Liver (tissue), 3 donors: ENCODE data around the gene CCKAR.

ENCODE experiments used
- ATF3 ChIP-seq: IDR thresholded peaks from 2 replicates; pipeline ENCODE4 v1.6.1; 2016; ENCODE audit warnings: antibody characterized with exemption
- CTCF ChIP-seq: fragments of 150-350 bp; IDR thresholded peaks from 2 replicates; pipeline ENCODE4 v1.5.1; 2017; ENCODE audit warnings: improper control_type of control experiment, low read depth, low read length; ENCODE audit not compliant: missing input control
- MAX ChIP-seq: IDR thresholded peaks from 2 replicates; pipeline ENCODE4 v1.6.1; 2016; ENCODE audit warnings: antibody characterized with exemption
- RAD21 ChIP-seq, 2 donors: IDR thresholded peaks; 2 replicates each; pipeline ENCODE4 v1.6.1; 2016; ENCODE audit warnings: antibody characterized with exemption in 2 of 2, mild to moderate bottlenecking in 2 of 2
- SP1 ChIP-seq: IDR thresholded peaks from 2 replicates; pipeline ENCODE4 v1.6.1; 2018; ENCODE audit warnings: antibody characterized with exemption, mild to moderate bottlenecking
- donor health status: healthy.
- donor health status: healthy.

- no peak for TF ChIP-seq MAX
- TF ChIP-seq CTCF, result no peak
- no peak for TF ChIP-seq ATF3
- no peak for TF ChIP-seq RAD21 (IDR thresholded peaks at IDR 0.05)
- no peak for TF ChIP-seq SP1
These were observed 21.3 kb downstream of the CCKAR start for GRCh38 chr4:26468977-26469376.
